RWPE1 (cell line): ENCODE results near the gene IRF1.

Experiments
- CTCF ChIA-PET: fragments of 350-600 bp; sonication (Branson Sonifier 250); formaldehyde crosslinking; extraction: SDS; loops from one replicate; lab custom pipeline; 2021; lab: Yijun Ruan, JAX
- POLR2A ChIA-PET: fragments of 400-600 bp; formaldehyde crosslinking; extraction: SDS; loops from one replicate; lab custom pipeline; 2020; ENCODE audit warnings: antibody characterized with exemption; ENCODE audit not compliant: low non-redundant PET; lab: Yijun Ruan, JAX
- DNase-seq: peaks from one replicate; pipeline ENCODE4 v3.0.0; 2012; ENCODE audit warnings: low spot score
- H3K27ac ChIP-seq: fragments of 450-650 bp; 2 replicates; pipeline ENCODE4 v1.5.1; 2017
- CTCF ChIP-seq: fragments of 450-650 bp; conservative IDR thresholded peaks from 2 replicates; pipeline ENCODE4 v1.5.1; 2017; ENCODE audit warnings: low read depth, mild to moderate bottlenecking

The IRF1 gene

GRCh38 chr5:132497488-132497997 is 7.0 kb upstream of the IRF1 start:
- no peak for TF ChIP-seq CTCF
- peak overlapping the region; percentile 95 for H3K27ac ChIP-seq
- peak; percentile 95 for DNase-seq
- POLR2A ChIA-PET, result interaction anchor here (1.1 kb wide), 1 partner anchor 9 kb away, joined by 4 read pairs; no protein-coding TSS in a partner anchor
- CTCF ChIA-PET, result interaction anchor here (1.0 to 2.1 kb wide), 3 partner anchors 8 to 112 kb away, joined by 3 to 12 read pairs (median 4); no protein-coding TSS in a partner anchor

GRCh38 chr5:132496631-132497487 is 6.3 kb upstream of the IRF1 start:
- ChIA-PET POLR2A (interaction anchor here (0.5 to 1.1 kb wide), 8 partner anchors 9 to 834 kb away, joined by 3 to 18 read pairs (median 3); partner anchors contain the start of gene CSF2), CTCF (interaction anchor here (1.0 to 2.1 kb wide), 3 partner anchors 9 to 111 kb away, joined by 3 to 12 read pairs (median 4); no protein-coding TSS in a partner anchor)
- DNase-seq, result peak; percentile 77
- no peak for TF ChIP-seq CTCF
- H3K27ac ChIP-seq, result peak overlapping the region; percentile 95

DNA sequence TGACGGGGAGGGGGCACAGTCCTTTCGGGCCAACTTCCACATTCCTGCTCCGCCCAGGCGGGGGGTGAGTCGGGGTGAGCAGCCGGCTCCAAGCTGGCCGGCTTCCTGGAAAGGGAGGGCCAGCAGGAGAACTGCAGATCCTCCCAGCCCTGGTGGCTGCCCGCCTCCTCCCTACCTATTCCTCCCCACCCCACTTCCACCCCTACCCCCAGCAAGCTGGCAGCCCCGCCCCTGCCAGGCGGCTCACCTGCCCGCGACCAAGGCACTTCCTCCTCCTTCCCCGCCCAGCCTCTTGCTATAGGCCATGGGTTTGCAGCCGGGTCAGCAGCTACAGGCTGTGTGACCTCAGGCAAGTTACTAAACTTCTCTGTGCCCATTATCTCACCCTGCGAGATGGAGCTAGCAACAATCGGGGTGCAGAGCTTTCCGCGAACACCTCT is 5.6 kb upstream of the IRF1 start:
- ChIA-PET CTCF (interaction anchor here (2.1 kb wide), 1 partner anchor 110 kb away, joined by 12 read pairs; no protein-coding TSS in a partner anchor), POLR2A (interaction anchor here (0.5 to 0.7 kb wide), 7 partner anchors 27 to 468 kb away, joined by 3 to 5 read pairs (median 3); partner anchors contain the start of gene CSF2)
- DNase-seq, result peak; percentile 99
- TF ChIP-seq CTCF, result no peak
- peak overlapping the region; percentile 95 for H3K27ac ChIP-seq

DNA sequence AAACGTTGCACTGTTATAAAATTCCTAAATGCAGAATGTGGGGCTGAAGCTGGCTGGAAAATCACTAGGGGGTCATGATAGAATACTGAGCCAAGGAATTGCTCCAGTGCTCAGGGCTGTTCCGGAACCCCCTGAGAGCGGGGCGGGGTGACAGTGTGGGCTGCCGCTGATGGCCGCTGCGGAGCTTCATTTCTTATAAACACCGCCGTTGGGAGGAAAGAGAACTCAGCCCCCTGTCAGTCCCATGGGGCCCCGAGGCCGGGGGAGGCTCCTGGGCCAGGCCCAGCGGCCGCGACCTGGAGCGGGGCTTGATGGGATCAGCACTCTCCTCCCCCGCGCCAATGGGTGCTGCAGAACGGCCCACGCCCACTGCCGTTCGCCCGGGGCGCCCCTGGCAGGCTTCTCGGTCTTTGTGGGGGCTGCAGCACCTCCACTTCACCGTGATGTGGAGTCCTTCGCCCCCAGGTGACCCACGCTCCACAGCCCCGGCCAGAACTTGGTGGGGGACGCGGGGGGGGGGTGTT is 5.2 kb upstream of the IRF1 start:
- peak overlapping the region; percentile 95 for H3K27ac ChIP-seq
- DNase-seq, result peak; percentile 83
- TF ChIP-seq CTCF, result no peak
- POLR2A ChIA-PET, result interaction anchor here (0.5 to 0.8 kb wide), 5 partner anchors 17 to 431 kb away, joined by 3 to 4 read pairs (median 3); partner anchors contain the start of gene CSF2
- CTCF ChIA-PET, result interaction anchor here (1.3 to 2.1 kb wide), 2 partner anchors 14 to 110 kb away, joined by 4 to 12 read pairs; no protein-coding TSS in a partner anchor

DNA sequence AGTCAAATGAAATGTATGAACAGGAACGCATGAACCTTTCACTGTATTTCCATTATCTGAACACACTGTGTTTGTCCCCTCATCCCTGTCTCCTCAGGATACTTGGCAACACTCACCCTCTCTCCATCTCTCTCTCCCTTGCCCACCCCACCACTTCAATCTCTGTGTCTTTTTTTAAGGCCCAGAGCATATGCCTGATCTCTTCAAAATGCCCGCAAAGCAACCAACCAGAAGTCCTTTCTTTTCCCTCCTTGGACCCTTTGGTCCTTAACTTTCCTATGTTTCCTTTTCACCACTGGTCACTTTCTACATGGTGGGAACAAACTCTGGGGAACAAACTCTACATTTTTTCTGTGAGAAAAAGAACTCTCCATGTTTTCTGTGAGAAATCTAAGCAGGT is 3.2 kb upstream of the IRF1 start:
- no peak for TF ChIP-seq CTCF
- H3K27ac ChIP-seq, result peak overlapping the region; percentile 95; the same call in 1 of the 2 replicates
- ChIA-PET CTCF (no interaction called here), POLR2A (no interaction called here)
- DNase-seq, result no peak

GRCh38 chr5:132493241-132493640 is 2.7 kb upstream of the IRF1 start:
- CTCF ChIA-PET, result interaction anchor here (1.2 kb wide), 1 partner anchor 8 kb away, joined by 3 read pairs; no protein-coding TSS in a partner anchor
- DNase-seq, result no peak
- TF ChIP-seq CTCF, result no peak
- POLR2A ChIA-PET, result no interaction called here
- no peak overlapping the region for H3K27ac ChIP-seq
